Measurements from ENCODE around the gene ACIN1. TPM values are rescaled to one million over a fixed set of nuclear protein-coding genes. Genes with fewer than 3 reads are reported as not detected.

ACIN1 gene
- total and polyA plus RNA-seq, 9 of the 15 experiments (the other 6 are each of a cell fraction or from before 2014, with no cell fraction given): 5.0 to 196 (median 129) TPM

DNA sequence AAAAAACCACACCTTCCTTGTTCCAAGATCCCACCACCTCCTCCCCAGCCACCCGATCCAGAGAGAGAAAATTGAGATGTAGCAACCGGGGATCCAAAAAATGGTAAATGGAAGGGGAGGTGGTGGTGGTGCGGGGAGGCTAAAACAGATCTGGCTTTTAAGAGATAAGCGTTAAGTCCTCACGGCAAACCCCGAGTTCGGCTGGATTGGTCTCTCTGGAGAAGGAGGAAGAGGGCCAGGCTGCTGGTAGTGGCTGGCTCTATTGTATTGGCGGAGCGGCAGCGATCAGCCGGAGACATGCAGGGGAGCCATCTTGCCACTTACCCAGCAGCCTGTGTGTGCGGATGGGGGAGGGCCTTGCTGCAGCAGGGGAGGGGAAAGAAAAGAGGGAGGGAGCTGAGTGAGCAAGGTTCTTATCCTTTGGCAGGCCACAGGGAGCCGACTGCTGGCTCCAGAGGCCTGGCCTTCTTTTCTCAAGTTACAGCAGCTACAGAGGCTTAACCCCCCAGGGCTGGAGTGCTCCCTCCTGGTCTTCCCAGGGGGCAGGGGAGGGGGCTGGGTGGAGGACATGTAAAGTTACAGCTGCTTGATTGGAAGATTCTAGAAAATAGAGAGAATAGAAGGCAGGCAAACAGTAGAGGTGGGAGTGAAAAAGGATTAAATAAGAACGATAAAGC, 23.6 kb downstream of the ACIN1 start (continued):
- TF ChIP-seq ZNF311 (CRISPR knock-in tag; IDR thresholded peaks at IDR 0.05) (no peak), U2AF1 (optimal IDR thresholded peaks at IDR 0.05; ENCODE audit: low read depth, low read length) (no peak), RBM15 (IDR thresholded peaks at IDR 0.05; ENCODE audit: insufficient read depth, low read length) (no peak), MAZ (CRISPR knock-in tag; conservative IDR thresholded peaks at IDR 0.05 in 1 of 2, IDR thresholded peaks at IDR 0.05 in 1 of 2) (peak; percentile 82 to 87; a peak in 3 of 4 replicates), ASH1L (IDR thresholded peaks at IDR 0.05; ENCODE audit: borderline replicate concordance, low read depth, partially characterized antibody) (no peak), ZNF668 (CRISPR knock-in tag; IDR thresholded peaks at IDR 0.05) (no peak), NELFE (IDR thresholded peaks at IDR 0.05; ENCODE audit: insufficient read depth, insufficient read length) (no peak), MEIS2 (IDR thresholded peaks at IDR 0.05; ENCODE audit: partially characterized antibody) (no peak), C11orf30 (IDR thresholded peaks at IDR 0.05; ENCODE audit: low read depth) (peak; percentile 82), ETV1 (tag; conservative IDR thresholded peaks at IDR 0.05; ENCODE audit: low read depth) (no peak), SMARCB1 (IDR thresholded peaks at IDR 0.05; ENCODE audit: insufficient read length, low read depth) (no peak), SLC30A9 (CRISPR knock-in tag; IDR thresholded peaks at IDR 0.05) (no peak), POLR3A (IDR thresholded peaks at IDR 0.05; ENCODE audit: borderline replicate concordance, extremely low read depth, insufficient read depth, insufficient read length) (no peak), FOXA1 (IDR thresholded peaks at IDR 0.05; ENCODE audit: borderline replicate concordance) (no peak), HMG20B (CRISPR knock-in tag; IDR thresholded peaks at IDR 0.05) (no peak)
- TF ChIP-seq, protein P1, sequence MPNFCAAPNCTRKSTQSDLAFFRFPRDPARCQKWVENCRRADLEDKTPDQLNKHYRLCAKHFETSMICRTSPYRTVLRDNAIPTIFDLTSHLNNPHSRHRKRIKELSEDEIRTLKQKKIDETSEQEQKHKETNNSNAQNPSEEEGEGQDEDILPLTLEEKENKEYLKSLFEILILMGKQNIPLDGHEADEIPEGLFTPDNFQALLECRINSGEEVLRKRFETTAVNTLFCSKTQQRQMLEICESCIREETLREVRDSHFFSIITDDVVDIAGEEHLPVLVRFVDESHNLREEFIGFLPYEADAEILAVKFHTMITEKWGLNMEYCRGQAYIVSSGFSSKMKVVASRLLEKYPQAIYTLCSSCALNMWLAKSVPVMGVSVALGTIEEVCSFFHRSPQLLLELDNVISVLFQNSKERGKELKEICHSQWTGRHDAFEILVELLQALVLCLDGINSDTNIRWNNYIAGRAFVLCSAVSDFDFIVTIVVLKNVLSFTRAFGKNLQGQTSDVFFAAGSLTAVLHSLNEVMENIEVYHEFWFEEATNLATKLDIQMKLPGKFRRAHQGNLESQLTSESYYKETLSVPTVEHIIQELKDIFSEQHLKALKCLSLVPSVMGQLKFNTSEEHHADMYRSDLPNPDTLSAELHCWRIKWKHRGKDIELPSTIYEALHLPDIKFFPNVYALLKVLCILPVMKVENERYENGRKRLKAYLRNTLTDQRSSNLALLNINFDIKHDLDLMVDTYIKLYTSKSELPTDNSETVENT (CRISPR knock-in tag; IDR thresholded peaks at IDR 0.05): peak; percentile 61; the same call in 1 of the 2 replicates
- TF ChIP-seq, protein P2, sequence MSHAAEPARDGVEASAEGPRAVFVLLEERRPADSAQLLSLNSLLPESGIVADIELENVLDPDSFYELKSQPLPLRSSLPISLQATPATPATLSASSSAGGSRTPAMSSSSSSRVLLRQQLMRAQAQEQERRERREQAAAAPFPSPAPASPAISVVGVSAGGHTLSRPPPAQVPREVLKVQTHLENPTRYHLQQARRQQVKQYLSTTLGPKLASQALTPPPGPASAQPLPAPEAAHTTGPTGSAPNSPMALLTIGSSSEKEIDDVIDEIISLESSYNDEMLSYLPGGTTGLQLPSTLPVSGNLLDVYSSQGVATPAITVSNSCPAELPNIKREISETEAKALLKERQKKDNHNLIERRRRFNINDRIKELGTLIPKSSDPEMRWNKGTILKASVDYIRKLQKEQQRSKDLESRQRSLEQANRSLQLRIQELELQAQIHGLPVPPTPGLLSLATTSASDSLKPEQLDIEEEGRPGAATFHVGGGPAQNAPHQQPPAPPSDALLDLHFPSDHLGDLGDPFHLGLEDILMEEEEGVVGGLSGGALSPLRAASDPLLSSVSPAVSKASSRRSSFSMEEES (CRISPR knock-in tag; IDR thresholded peaks at IDR 0.05): no peak
- TF ChIP-seq, protein P3, sequence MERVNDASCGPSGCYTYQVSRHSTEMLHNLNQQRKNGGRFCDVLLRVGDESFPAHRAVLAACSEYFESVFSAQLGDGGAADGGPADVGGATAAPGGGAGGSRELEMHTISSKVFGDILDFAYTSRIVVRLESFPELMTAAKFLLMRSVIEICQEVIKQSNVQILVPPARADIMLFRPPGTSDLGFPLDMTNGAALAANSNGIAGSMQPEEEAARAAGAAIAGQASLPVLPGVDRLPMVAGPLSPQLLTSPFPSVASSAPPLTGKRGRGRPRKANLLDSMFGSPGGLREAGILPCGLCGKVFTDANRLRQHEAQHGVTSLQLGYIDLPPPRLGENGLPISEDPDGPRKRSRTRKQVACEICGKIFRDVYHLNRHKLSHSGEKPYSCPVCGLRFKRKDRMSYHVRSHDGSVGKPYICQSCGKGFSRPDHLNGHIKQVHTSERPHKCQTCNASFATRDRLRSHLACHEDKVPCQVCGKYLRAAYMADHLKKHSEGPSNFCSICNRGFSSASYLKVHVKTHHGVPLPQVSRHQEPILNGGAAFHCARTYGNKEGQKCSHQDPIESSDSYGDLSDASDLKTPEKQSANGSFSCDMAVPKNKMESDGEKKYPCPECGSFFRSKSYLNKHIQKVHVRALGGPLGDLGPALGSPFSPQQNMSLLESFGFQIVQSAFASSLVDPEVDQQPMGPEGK (CRISPR knock-in tag; IDR thresholded peaks at IDR 0.05; ENCODE audit: borderline replicate concordance): no peak
- TF ChIP-seq, protein P4, sequence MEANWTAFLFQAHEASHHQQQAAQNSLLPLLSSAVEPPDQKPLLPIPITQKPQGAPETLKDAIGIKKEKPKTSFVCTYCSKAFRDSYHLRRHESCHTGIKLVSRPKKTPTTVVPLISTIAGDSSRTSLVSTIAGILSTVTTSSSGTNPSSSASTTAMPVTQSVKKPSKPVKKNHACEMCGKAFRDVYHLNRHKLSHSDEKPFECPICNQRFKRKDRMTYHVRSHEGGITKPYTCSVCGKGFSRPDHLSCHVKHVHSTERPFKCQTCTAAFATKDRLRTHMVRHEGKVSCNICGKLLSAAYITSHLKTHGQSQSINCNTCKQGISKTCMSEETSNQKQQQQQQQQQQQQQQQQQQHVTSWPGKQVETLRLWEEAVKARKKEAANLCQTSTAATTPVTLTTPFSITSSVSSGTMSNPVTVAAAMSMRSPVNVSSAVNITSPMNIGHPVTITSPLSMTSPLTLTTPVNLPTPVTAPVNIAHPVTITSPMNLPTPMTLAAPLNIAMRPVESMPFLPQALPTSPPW (CRISPR knock-in tag; IDR thresholded peaks at IDR 0.05): peak; percentile 74

Data from K562 (cell line).